Progenitor cell of endocrine pancreas (in vitro differentiated cells): ENCODE data around the gene SIM1. TPM values are rescaled to one million over a fixed set of nuclear protein-coding genes. Genes with fewer than 3 reads are reported as not detected.
A peak's percentile ranks its signal among the peaks of the same experiment; 100 is the strongest.

Experiments used
- DNase-seq: peaks from one replicate; pipeline ENCODE4 v3.0.0; 2021; ENCODE audit warnings: low spot score; ENCODE audit not compliant: unreplicated experiment
- H3K27ac Mint-ChIP-seq: 2 replicates; pipeline ENCODE4 v1.8.0; 2021; ENCODE audit warnings: mild to moderate bottlenecking, moderate library complexity, mixed read lengths
- H3K27me3 Mint-ChIP-seq: 2 replicates; pipeline ENCODE4 v1.8.0; 2021; ENCODE audit warnings: mixed read lengths
- H3K36me3 Mint-ChIP-seq: 2 replicates; pipeline ENCODE4 v1.8.0; 2022; ENCODE audit warnings: mixed read lengths; ENCODE audit not compliant: insufficient read depth
- H3K4me1 Mint-ChIP-seq: 2 replicates; pipeline ENCODE4 v1.8.0; 2021; ENCODE audit warnings: low read depth, mixed read lengths
- H3K4me3 Mint-ChIP-seq: 2 replicates; pipeline ENCODE4 v1.8.0; 2021; ENCODE audit warnings: low read depth, mild to moderate bottlenecking, moderate library complexity, mixed read lengths
- H3K9me3 Mint-ChIP-seq: 2 replicates; pipeline ENCODE4 v1.8.0; 2021; ENCODE audit warnings: low read depth, mixed read lengths
- total RNA-seq: library from RNA; stranded (reverse); gene quantifications from 2 replicates; pipeline ENCODE4 v1.2.1, GENCODE V29; 2021
- TF ChIP-seq, protein P1 (sequence below): fragments of 200-600 bp; sonication (generic); IDR thresholded peaks from one replicate; pipeline ENCODE4 v1.5.0; 2021; ENCODE audit warnings: antibody characterized with exemption, mild to moderate bottlenecking; ENCODE audit not compliant: unreplicated experiment

Gene SIM1
- total RNA-seq, 1 donor from 2014 or later = 6.9 TPM

DNA sequence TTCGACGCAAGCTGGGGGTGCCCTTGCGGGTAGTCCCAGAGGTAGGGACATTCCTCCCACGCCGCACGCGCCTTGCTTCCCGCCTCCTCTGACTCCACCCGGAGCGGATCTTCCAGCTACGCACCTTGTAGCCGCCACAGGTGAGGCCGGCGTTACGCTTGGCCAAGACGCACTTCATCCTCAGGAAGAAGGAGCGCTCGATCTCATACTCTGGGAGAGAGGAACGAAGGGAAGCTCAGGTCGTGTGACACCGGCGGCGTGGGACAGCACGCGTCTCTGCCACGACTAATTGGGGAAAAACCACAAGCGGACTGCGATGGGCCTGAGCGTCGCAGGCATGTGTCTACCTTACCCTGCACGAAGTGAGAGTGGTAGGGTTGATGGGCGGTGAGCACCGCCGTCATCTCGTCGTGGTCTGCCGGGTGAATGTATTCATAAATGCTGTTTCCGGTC, 15.5 kb downstream of the SIM1 start:
- peaks cover 18% of the 10 kb centered on the region for H3K4me1 Mint-ChIP-seq
- peak overlapping the region; percentile 18 for H3K27ac Mint-ChIP-seq
- no peak overlapping the region for H3K4me3 Mint-ChIP-seq
- TF ChIP-seq, protein P1, sequence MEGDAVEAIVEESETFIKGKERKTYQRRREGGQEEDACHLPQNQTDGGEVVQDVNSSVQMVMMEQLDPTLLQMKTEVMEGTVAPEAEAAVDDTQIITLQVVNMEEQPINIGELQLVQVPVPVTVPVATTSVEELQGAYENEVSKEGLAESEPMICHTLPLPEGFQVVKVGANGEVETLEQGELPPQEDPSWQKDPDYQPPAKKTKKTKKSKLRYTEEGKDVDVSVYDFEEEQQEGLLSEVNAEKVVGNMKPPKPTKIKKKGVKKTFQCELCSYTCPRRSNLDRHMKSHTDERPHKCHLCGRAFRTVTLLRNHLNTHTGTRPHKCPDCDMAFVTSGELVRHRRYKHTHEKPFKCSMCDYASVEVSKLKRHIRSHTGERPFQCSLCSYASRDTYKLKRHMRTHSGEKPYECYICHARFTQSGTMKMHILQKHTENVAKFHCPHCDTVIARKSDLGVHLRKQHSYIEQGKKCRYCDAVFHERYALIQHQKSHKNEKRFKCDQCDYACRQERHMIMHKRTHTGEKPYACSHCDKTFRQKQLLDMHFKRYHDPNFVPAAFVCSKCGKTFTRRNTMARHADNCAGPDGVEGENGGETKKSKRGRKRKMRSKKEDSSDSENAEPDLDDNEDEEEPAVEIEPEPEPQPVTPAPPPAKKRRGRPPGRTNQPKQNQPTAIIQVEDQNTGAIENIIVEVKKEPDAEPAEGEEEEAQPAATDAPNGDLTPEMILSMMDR = no peak
- DNase-seq = no peak
- H3K27me3 Mint-ChIP-seq = peaks cover 8% of the 10 kb centered on the region
- peaks cover 4% of the 10 kb centered on the region for H3K36me3 Mint-ChIP-seq
- H3K9me3 Mint-ChIP-seq = no peaks in the 10 kb centered on the region

DNA sequence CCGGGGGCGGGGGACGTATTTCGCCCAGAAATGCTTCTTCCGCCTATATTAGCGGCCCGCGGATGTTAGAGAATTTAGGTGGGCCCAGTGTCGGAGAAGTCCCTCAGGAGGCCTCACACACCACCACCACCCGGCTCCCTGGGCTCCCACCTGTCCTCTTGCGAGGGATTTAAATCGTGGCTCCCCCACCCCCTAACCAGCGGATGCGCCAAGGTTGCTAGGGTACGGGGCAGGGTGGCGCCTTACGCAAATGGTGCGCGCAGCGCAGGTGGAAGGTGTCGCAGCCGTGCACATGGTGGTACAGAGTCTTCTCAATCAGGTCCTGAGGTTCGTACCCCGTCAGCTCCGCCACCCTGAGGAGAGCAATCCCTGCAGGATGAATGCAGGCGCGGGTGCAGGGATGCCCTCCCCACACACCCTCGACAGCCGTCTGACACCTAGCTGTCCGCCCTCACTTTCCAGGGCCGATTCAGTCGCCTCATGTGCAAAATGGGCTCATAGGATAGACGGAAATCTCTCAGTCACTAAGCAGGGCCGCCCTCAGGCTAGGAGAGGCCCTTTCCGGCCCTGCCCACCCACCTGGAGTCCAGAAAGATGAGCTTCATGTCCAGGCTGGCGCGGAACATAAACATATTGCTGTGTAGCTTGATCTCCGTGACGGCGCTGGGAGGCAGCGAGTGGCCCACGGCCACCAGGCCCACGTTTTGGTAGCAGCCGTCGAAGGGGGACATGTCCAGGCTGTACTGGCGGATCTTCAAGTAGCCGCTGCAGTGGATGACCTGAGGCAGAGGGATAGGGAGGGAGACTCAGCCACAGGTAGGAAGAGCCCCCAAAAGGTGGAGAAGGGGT, 16.6 kb downstream of the SIM1 start:
- H3K27ac Mint-ChIP-seq = no peak overlapping the region
- peaks cover 10% of the 10 kb centered on the region for H3K27me3 Mint-ChIP-seq
- peaks cover 13% of the 10 kb centered on the region for H3K4me1 Mint-ChIP-seq
- no peak for DNase-seq
- H3K4me3 Mint-ChIP-seq = no peak overlapping the region
- H3K9me3 Mint-ChIP-seq = no peaks in the 10 kb centered on the region
- TF ChIP-seq, protein P1 = no peak
- H3K36me3 Mint-ChIP-seq = peaks cover 4% of the 10 kb centered on the region

DNA sequence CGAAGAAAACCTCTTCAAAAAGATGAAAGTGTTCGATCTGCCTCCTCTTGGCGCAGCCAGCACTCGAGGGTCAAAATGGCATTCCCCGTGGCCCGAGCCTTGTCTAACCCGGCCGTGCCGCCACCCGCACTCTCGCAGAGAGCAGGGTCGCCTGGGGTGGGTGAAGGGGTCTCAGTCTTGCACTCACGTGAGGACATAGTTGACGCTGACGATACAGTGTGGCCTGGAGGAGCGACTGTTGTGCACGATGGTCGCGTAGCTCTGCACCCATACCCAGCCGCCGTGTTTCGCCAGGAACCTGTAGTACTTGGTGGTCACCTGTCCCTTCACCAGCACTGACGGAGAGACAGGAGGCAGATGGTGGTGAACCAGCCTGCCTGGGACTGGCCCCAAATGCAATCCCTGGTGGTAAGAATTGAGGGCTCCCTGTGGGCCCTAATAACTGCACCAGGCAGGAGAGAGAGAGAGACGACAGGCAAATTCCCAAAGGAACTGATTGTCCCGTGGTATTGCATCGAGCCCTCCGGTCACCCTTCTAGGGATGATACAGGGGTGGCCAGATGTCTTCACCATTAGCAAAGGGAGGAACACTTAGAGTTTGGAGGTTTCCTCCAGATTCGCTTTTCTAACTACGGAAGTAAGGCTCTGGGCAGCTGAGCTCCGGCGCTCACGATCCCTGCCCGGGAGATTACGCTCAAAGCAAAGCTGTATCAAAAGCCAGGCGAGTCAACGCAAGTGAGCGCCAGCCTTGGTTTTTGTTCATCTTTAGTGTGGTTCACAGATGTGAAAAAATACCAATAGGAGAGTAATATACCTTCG, 17.4 kb downstream of the SIM1 start:
- Mint-ChIP-seq H3K9me3 (no peaks in the 10 kb centered on the region), H3K4me1 (peaks cover 13% of the 10 kb centered on the region), H3K27ac (no peak overlapping the region), H3K27me3 (peaks cover 10% of the 10 kb centered on the region), H3K4me3 (peak overlapping the region; percentile 31), H3K36me3 (peaks cover 4% of the 10 kb centered on the region)
- TF ChIP-seq, protein P1 = no peak
- DNase-seq = no peak

DNA sequence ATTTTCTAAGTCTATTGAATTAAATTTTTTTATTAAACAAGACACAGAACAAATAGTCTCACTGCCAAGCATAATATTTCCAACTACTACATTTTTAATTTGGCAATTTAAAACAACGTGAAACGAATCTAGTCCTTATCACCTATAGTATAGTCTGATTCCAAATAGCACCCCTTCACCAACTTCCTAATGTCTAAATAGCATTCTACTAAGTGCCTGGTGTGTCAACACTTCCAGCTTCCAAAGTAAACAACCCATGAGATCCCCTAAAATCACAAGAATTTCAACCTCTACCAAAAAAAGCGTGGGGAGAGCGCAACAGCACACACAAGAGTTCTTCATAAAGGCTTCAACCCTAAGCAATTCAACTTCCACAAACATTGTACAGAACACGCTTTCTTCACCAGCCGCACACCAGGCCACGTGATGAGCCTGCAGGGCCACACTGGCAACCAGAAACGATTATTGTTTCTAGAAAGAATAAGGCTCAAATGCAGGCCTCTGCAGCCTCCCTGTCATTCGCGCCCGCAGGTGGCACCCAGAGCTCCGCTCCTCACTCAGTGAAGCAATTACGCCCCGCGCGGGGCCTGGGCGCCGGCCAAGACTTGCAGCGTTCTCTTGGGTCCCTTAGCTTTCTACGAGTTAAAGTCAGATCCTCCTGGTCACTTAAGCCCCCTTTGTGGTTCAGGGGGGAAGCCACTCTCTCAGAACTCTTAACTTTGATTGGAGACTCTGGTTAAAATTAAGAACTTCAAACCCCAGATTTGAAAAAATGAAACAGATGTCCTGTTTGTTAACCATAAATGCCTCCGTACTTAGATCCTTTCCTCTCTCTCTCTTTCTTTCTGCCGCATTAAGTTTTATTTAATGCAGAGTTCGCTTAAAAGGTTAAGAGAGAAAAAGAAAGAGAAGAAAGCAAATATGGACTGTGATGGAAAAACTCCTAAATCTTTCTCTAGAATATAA, 18.3 kb downstream of the SIM1 start:
- H3K27ac Mint-ChIP-seq = no peak overlapping the region
- H3K27me3 Mint-ChIP-seq = peaks cover 13% of the 10 kb centered on the region
- peaks cover 4% of the 10 kb centered on the region for H3K36me3 Mint-ChIP-seq
- peak overlapping the region; percentile 31 for H3K4me3 Mint-ChIP-seq
- TF ChIP-seq, protein P1 = no peak
- DNase-seq = no peak
- no peaks in the 10 kb centered on the region for H3K9me3 Mint-ChIP-seq
- peaks cover 13% of the 10 kb centered on the region for H3K4me1 Mint-ChIP-seq
